GM18505 (cell line): ENCODE data around the gene NDUFB10.
A peak's percentile ranks its signal among the peaks of the same experiment; 100 is the strongest.

ENCODE experiments used
- ATAC-seq: cut with Tn5 transposase; IDR thresholded peaks from one replicate; pipeline ENCODE4 v1.9.1; 2021; ENCODE audit not compliant: unreplicated experiment
- POLR2A ChIP-seq: IDR thresholded peaks from 4 replicates; pipeline ENCODE4 v1.6.1; 2011; ENCODE audit warnings: borderline replicate concordance; ENCODE audit not compliant: insufficient read depth, insufficient read length; ENCODE audit errors: extremely low read depth

Gene NDUFB10

GRCh38 chr16:1984347-1985225 lies 25.2 kb downstream of the NDUFB10 start:
- peak; percentile 7 for ATAC-seq
- TF ChIP-seq POLR2A: no peak

GRCh38 chr16:1985466-1986150 lies 26.3 kb downstream of the NDUFB10 start:
- ATAC-seq: no peak

GRCh38 chr16:1987198-1987597 lies 27.9 kb downstream of the NDUFB10 start:
- no peak for TF ChIP-seq POLR2A
- no peak for ATAC-seq

More at GRCh38 chr16:1985466-1986150, 26.3 kb downstream of the NDUFB10 start:
- TF ChIP-seq POLR2A: no peak

- no peak for ATAC-seq
- TF ChIP-seq POLR2A: no peak
Measured at GRCh38 chr16:1989209-1990100, 30.1 kb downstream of the NDUFB10 start, which contains the start of gene SYNGR3. Gene SYNGR3, plus strand, starts transcription at chr16:1989970. Its CDS starts 133 bp downstream, at chr16:1990103.

GRCh38 chr16:1990101-1990350 lies 30.7 kb downstream of the NDUFB10 start:
- TF ChIP-seq POLR2A: no peak
- no peak for ATAC-seq

GRCh38 chr16:1990351-1991134 lies 31.2 kb downstream of the NDUFB10 start:
- TF ChIP-seq POLR2A: peak; percentile 20
- peak; percentile 4 for ATAC-seq

DNA sequence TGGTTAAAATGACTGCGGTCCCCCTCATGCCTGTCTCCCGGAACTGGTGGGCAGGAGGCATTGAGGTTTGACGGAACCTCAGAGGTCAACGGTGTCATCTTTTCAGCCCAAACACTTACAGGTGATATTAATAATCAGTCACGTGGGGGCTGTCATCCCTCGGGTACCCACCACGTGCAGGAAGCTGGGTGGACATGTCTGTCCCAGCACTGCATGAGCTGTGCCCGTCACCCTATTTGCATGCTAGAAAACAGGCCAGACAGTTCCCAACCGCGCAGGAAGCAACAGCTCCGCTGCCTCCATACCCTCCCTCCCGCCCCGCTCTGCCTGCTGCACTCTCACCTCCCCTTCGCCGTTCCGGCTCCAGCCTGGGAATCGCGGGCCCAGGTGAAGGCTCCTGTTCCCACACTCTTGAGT lies 31.8 kb downstream of the NDUFB10 start:
- ATAC-seq: peak; percentile 35
- TF ChIP-seq POLR2A: peak; percentile 54

DNA sequence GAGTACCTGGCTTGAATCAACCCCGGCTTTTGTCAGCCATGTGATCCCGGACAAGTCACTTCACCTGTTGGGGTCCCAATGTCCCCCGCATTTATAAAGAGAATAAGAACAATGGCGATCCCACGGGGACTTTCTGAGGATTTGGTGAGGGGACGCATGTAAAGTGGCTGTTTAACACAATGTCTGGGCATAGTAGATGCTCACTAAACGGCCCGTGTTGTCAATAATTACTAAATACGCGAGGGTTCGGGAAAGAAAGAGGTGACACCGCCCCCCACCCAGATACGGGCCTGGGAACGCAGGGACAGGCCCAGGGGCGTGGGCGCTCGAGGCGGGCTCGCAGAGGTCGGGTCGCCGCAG lies 32.2 kb downstream of the NDUFB10 start:
- TF ChIP-seq POLR2A: no peak
- no peak for ATAC-seq

- peak; percentile 47 for ATAC-seq
- TF ChIP-seq POLR2A: peak; percentile 67
Measured at GRCh38 chr16:1991948-1992703, 32.8 kb downstream of the NDUFB10 start.

DNA sequence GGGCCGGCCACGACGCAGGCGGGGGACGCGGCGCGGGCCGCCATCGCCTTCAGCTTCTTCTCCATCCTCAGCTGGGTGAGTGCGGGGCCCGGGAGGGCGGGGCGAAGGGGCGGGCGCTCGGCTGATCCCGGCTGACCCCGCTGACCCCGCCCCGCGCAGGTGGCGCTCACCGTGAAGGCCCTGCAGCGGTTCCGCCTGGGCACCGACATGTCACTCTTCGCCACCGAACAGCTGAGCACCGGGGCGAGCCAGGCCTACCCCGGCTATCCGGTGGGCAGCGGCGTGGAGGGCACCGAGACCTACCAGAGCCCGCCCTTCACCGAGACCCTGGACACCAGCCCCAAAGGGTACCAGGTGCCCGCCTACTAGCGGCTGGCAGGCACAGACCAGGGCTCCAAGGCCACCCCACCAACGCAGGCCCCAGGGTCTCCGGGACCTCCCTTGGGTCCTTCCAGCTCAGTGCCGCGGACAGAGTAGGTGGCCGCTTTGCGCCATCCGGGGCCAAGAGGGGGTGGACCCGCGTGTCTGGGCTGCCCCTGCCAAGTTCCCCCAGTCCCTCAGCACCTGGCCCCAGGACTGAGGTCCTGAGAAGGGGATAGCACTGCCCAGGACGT lies 33.5 kb downstream of the NDUFB10 start:
- TF ChIP-seq POLR2A: no peak
- ATAC-seq: no peak

GRCh38 chr16:1993731-1994131 lies 34.4 kb downstream of the NDUFB10 start:
- no peak for ATAC-seq
- no peak for TF ChIP-seq POLR2A

- ATAC-seq: no peak
- no peak for TF ChIP-seq POLR2A
Measured at GRCh38 chr16:1997494-1998359, 38.4 kb downstream of the NDUFB10 start.
